Measurements from ENCODE around the gene DAND5. TPM values are rescaled to one million over a fixed set of nuclear protein-coding genes. Genes with fewer than 3 reads are reported as not detected.

Gene DAND5
- total and polyA plus RNA-seq, 9 of the 15 experiments (the other 6 are each of a cell fraction or from before 2014, with no cell fraction given), result 0.22 to 0.83 (median 0.60) TPM

GRCh38 chr19:13002166-13002898, 33.0 kb downstream of the DAND5 start:
- Histone ChIP-seq H3K27me3 (ENCODE audit: control insufficient read depth in 2 of 2, insufficient read depth in 2 of 2, low read length in 2 of 2) (no peaks in the 10 kb centered on the region), H3K36me3 (ENCODE audit: control insufficient read depth, insufficient read depth, low read length) (peaks cover 17% of the 10 kb centered on the region; the same call in 1 of the 3 replicates), H3K4me2 (ENCODE audit: insufficient read depth, low read length) (no peak overlapping the region), H3K4me1 (replicated peaks in 1 of 2; ENCODE audit: control insufficient read depth in 2 of 2, insufficient read depth in 2 of 2, low read length in 2 of 2) (peaks cover 0 to 44% of the 10 kb centered on the region in 2 experiments; a peak in 2 of 5 replicates), H3K9ac (ENCODE audit: insufficient read depth in 1 of 2, low read depth in 2 of 2, low read length in 2 of 2) (no peak overlapping the region), H3K27ac (ENCODE audit: extremely low read depth, low read depth, low read length) (no peak overlapping the region), H3K9me1 (ENCODE audit: control insufficient read depth, insufficient read depth, low read length) (peaks cover 8% of the 10 kb centered on the region), H4K20me1 (replicated peaks; ENCODE audit: control insufficient read depth, insufficient read depth, low read length) (peaks cover 16% of the 10 kb centered on the region), H2AFZ (ENCODE audit: low read depth, low read length) (no peak overlapping the region), H3K79me2 (ENCODE audit: control insufficient read depth, insufficient read depth, low read length) (peaks cover 52% of the 10 kb centered on the region), H3K9me3 (replicated peaks; ENCODE audit: control insufficient read depth, insufficient read depth, low read depth, low read length) (no peaks in the 10 kb centered on the region), H3K4me3 (no peak overlapping the region)
- TF ChIP-seq HNRNPL (IDR thresholded peaks at IDR 0.05; ENCODE audit: low read depth, low read length), result peak; percentile 91
- TF ChIP-seq FOXA1 (IDR thresholded peaks at IDR 0.05; ENCODE audit: borderline replicate concordance), result no peak
- TF ChIP-seq PCBP1 (IDR thresholded peaks at IDR 0.05; ENCODE audit: low read depth, low read length, poor library complexity, severe bottlenecking), result peak; percentile 16
- CTCF ChIA-PET (ENCODE audit: low intra/inter-chr PET ratio), result no interaction called here
- intact Hi-C loops (cut with micrococcal nuclease) (no loop called here), in situ Hi-C loops (cut with MboI) (no loop called here)
- DNase-seq (ENCODE audit: extremely low read depth in 1 of 4, low spot score in 3 of 4) (no peak), ATAC-seq (no peak), FAIRE-seq (no peak)
- POLR2A ChIA-PET, result interaction anchor here (1.1 kb wide), 1 partner anchor 49 kb away, joined by 4 read pairs; no protein-coding TSS in a partner anchor
- BruUV-seq (replicated peaks), result no TSS peak
- 84% methylated on average over 6 of the region's 29 CpGs for WGBS (ENCODE audit: insufficient coverage, low coverage, missing lambda C conversion rate)

- FAIRE-seq (no peak), ATAC-seq (no peak), DNase-seq (ENCODE audit: extremely low read depth in 1 of 4, low spot score in 3 of 4) (no peak)
- H3K27me3 ChIP-seq (ENCODE audit: control insufficient read depth in 2 of 2, insufficient read depth in 2 of 2, low read length in 2 of 2), result no peaks in the 10 kb centered on the region
- H3K9ac ChIP-seq (ENCODE audit: insufficient read depth in 1 of 2, low read depth in 2 of 2, low read length in 2 of 2), result no peak overlapping the region
- H2AFZ ChIP-seq (ENCODE audit: low read depth, low read length), result no peak overlapping the region
- POLR2A ChIA-PET, result interaction anchor here (0.6 to 2.0 kb wide), 3 partner anchors 10 to 50 kb away, joined by 4 to 10 read pairs (median 4); no protein-coding TSS in a partner anchor
- peaks cover 0 to 36% of the 10 kb centered on the region in 2 experiments; a peak in 2 of 5 replicates for H3K4me1 ChIP-seq (replicated peaks in 1 of 2; ENCODE audit: control insufficient read depth in 2 of 2, insufficient read depth in 2 of 2, low read length in 2 of 2)
- H3K36me3 ChIP-seq (ENCODE audit: control insufficient read depth, insufficient read depth, low read length), result peaks cover 15% of the 10 kb centered on the region; the same call in 1 of the 3 replicates
- H4K20me1 ChIP-seq (replicated peaks; ENCODE audit: control insufficient read depth, insufficient read depth, low read length), result peaks cover 16% of the 10 kb centered on the region
- TF ChIP-seq SMAD4 (CRISPR knock-in tag; conservative IDR thresholded peaks at IDR 0.05), result no peak
- TF ChIP-seq FOXP4 (CRISPR knock-in tag; IDR thresholded peaks at IDR 0.05; ENCODE audit: borderline replicate concordance), result no peak
- no peak for TF ChIP-seq ZNF3 (CRISPR knock-in tag; IDR thresholded peaks at IDR 0.05)
- no peak for TF ChIP-seq C11orf30 (IDR thresholded peaks at IDR 0.05; ENCODE audit: low read depth)
- TF ChIP-seq MCM7 (IDR thresholded peaks at IDR 0.05), result no peak
- TF ChIP-seq PRMT5 (CRISPR knock-in tag; IDR thresholded peaks at IDR 0.05), result no peak
- no peak for TF ChIP-seq SMARCA4 (IDR thresholded peaks at IDR 0.05)
- no peak for TF ChIP-seq HDAC2 (IDR thresholded peaks at IDR 0.05)
- TF ChIP-seq ETS1 (conservative IDR thresholded peaks at IDR 0.05; ENCODE audit: control insufficient read depth, low read depth, low read length), result no peak
- TF ChIP-seq NFYB (IDR thresholded peaks at IDR 0.05; ENCODE audit: extremely low read depth, insufficient read length), result no peak
- 87% methylated on average over 14 of the region's 15 CpGs for WGBS (ENCODE audit: insufficient coverage, low coverage, missing lambda C conversion rate)
- intact Hi-C loops (cut with micrococcal nuclease), result no loop called here
- in situ Hi-C loops (cut with MboI), result no loop called here
- peaks cover 45% of the 10 kb centered on the region for H3K79me2 ChIP-seq (ENCODE audit: control insufficient read depth, insufficient read depth, low read length)
- no peak overlapping the region for H3K4me2 ChIP-seq (ENCODE audit: insufficient read depth, low read length)
- H3K9me1 ChIP-seq (ENCODE audit: control insufficient read depth, insufficient read depth, low read length), result peaks cover 8% of the 10 kb centered on the region
- H3K27ac ChIP-seq (ENCODE audit: extremely low read depth, low read depth, low read length), result no peak overlapping the region
- no TSS peak for BruUV-seq (replicated peaks)
- no peak overlapping the region for H3K4me3 ChIP-seq
- CTCF ChIA-PET (ENCODE audit: low intra/inter-chr PET ratio), result no interaction called here
- H3K9me3 ChIP-seq (replicated peaks; ENCODE audit: control insufficient read depth, insufficient read depth, low read depth, low read length), result no peaks in the 10 kb centered on the region
Measured at GRCh38 chr19:13003081-13003480, 33.7 kb downstream of the DAND5 start.

Measured in K562 (cell line).